Transverse colon (tissue), 4 donors: ENCODE measurements around the gene ANKFN1. TPM values are rescaled to one million over a fixed set of nuclear protein-coding genes. Genes with fewer than 3 reads are reported as not detected.

Experiments
- DNase-seq: peaks from one replicate; pipeline ENCODE4 v3.0.0-alpha.2; 2019
- H3K27ac ChIP-seq, 4 donors: fragments of 200-600 bp; sonication (generic); 2 replicates each; pipeline ENCODE4 v1.5.1; 2016 to 2018; ENCODE audit warnings: inconsistent platforms in 4 of 4
- H3K27me3 ChIP-seq: fragments of 200-600 bp; sonication (generic); 2 replicates; pipeline ENCODE4 v1.5.1; 2017; ENCODE audit warnings: inconsistent platforms
- H3K36me3 ChIP-seq, 4 donors: fragments of 200-600 bp; sonication (generic); 2 replicates each; pipeline ENCODE4 v1.5.1; 2017 to 2019; ENCODE audit warnings: inconsistent platforms in 4 of 4
- H3K4me1 ChIP-seq, 4 donors: fragments of 200-600 bp; sonication (generic); 2 replicates each; pipeline ENCODE4 v1.5.1; 2017 to 2020; ENCODE audit warnings: inconsistent platforms in 4 of 4
- H3K4me3 ChIP-seq, 4 donors: fragments of 200-600 bp; sonication (generic); 1 replicate in 1 of 4; 2 replicates in 3 of 4; pipeline versions ENCODE4 v1.5.1 to v1.6.1; 2017 to 2019; ENCODE audit warnings: inconsistent platforms in 4 of 4
- H3K9me3 ChIP-seq, 2 donors: fragments of 200-600 bp; sonication (generic); 2 replicates each; pipeline ENCODE4 v1.5.1; 2017 to 2019; ENCODE audit warnings: inconsistent platforms in 2 of 2
- CTCF ChIP-seq, 5 experiments: fragments of 200-600 bp in 3 of 5; fragments of 450-650 bp in 2 of 5; sonication (generic) in 3 of 5; IDR thresholded peaks; 1 replicate in 2 of 5; 2 replicates in 3 of 5; pipeline ENCODE4 v1.5.1; 2016 to 2017; ENCODE audit warnings: antibody characterized with exemption in 5 of 5, inconsistent platforms in 3 of 5, mild to moderate bottlenecking in 2 of 5, moderate library complexity in 1 of 5
- EP300 ChIP-seq: sonication (generic); formaldehyde crosslinking; IDR thresholded peaks from one replicate; pipeline ENCODE4 v1.6.1; 2017; ENCODE audit warnings: antibody characterized with exemption, low read depth
- POLR2A ChIP-seq: fragments of 450-650 bp; IDR thresholded peaks from one replicate; pipeline ENCODE4 v1.6.1; 2016; ENCODE audit warnings: antibody characterized with exemption, mild to moderate bottlenecking, moderate library complexity
- POLR2AphosphoS5 ChIP-seq, 3 donors: sonication (generic); formaldehyde crosslinking; IDR thresholded peaks; one replicate each; pipeline ENCODE4 v1.6.1; 2016; ENCODE audit warnings: antibody characterized with exemption in 3 of 3
- WGBS, 2 donors: methylation state at CpG; one replicate each; pipeline ENCODE4 v1.1.5; 2018; ENCODE audit warnings: low coverage in 1 of 2; 5-methylcytosine and 5-hydroxymethylcytosine counted together
- in situ Hi-C, 4 donors: fragments of 200-750 bp; cut with MboI; loops; one replicate each; pipeline versions ENCODE4 v1.15.0 to v1.15.1; 2017; ENCODE audit warnings: low sequenced_read_pairs in 3 of 4, low pct_ligation_motif_present in 1 of 4, low pct_unique_long_range_greater_than_20kb in 1 of 4
- intact Hi-C: fragments of 100-400 bp; cut with DNase I; formaldehyde crosslinking; loops from one replicate; pipeline ENCODE4 v1.15.1; 2023; ENCODE audit warnings: low total_unique reads
- total RNA-seq, 4 donors: library from RNA; depleted of rRNA; stranded (reverse); fragments of >200 nt; gene quantifications; one replicate each; pipeline ENCODE4 v1.1.0, GENCODE V29; 2016

The ANKFN1 gene
- total RNA-seq, 4 donors from 2014 or later = 1.2 TPM; not detected in 3

- no peak overlapping the region for H3K4me3 ChIP-seq
- in situ Hi-C loops (loop anchor here in 1 of 4 donors (25.0 kb wide), 1 partner anchor 89 kb away; no protein-coding TSS in a partner anchor), intact Hi-C loops (no loop called here)
- H3K27ac ChIP-seq = no peak overlapping the region
- WGBS, 2 donors = 61 to 75% methylated on average over 1 of the region's 1 CpG
- no peaks in the 10 kb centered on the region for H3K36me3 ChIP-seq
- no peak for DNase-seq
- no peaks in the 10 kb centered on the region for H3K9me3 ChIP-seq
- H3K4me1 ChIP-seq = no peaks in the 10 kb centered on the region
- H3K27me3 ChIP-seq = no peaks in the 10 kb centered on the region
- TF ChIP-seq EP300 (no peak), POLR2AphosphoS5 (IDR thresholded peaks at IDR 0.05) (no peak), POLR2A (no peak), CTCF (IDR thresholded peaks at IDR 0.05) (no peak)
Observed at GRCh38 chr17:56451629-56452028, 298.4 kb downstream of the ANKFN1 start.

DNA sequence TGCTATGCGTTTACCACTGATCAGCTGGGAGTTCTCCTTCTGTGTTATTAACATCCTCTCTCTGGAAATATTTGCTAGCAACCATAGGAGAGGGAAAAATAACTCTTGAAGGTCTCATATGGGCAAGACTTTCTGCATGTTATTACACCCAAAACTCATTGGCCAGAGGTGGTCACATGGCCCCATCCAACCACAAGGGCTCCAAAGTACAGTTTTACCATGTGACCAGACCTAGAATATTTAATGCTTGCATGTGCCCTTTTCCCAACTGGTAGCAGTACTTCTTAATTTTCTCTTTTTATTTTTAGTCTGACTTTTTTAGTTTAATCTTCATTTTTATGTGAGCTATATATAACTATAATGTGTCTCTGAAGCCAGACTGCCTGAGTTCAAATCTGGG lies 299.2 kb downstream of the ANKFN1 start:
- Histone ChIP-seq H3K4me3 (no peak overlapping the region), H3K27me3 (no peaks in the 10 kb centered on the region), H3K4me1 (no peaks in the 10 kb centered on the region), H3K27ac (no peak overlapping the region), H3K9me3 (no peaks in the 10 kb centered on the region), H3K36me3 (no peaks in the 10 kb centered on the region)
- DNase-seq = no peak
- in situ Hi-C loops (loop anchor here in 1 of 4 donors (25.0 kb wide), 1 partner anchor 90 kb away; no protein-coding TSS in a partner anchor), intact Hi-C loops (no loop called here)
- WGBS, 2 donors = 81 to 100% methylated on average over 1 of the region's 1 CpG
- no peak for TF ChIP-seq CTCF (IDR thresholded peaks at IDR 0.05)
- no peak for TF ChIP-seq POLR2A
- TF ChIP-seq EP300 = no peak
- no peak for TF ChIP-seq POLR2AphosphoS5 (IDR thresholded peaks at IDR 0.05)

DNA sequence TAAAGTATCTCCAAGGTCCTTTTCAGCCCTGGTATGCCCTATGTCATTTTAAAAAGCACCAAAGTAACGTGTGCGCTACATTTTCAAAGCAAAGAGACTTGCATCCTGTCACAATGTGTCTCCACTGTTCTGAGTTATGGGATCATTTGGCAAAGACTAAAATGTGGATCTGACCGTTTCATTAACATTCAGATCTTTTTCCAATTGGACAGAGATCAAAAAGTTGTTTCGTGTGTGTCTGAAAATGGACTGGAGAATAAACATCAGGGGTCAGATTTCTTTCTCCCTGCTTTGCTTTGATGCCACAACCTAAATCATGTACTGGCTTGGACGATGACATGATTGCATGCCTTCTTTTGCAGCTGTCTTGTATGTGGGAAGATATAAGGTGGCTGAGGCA lies 304.2 kb downstream of the ANKFN1 start:
- intact Hi-C loops (no loop called here), in situ Hi-C loops (loop anchor here in 1 of 4 donors (25.0 kb wide), 1 partner anchor 95 kb away; no protein-coding TSS in a partner anchor)
- no peak for DNase-seq
- Histone ChIP-seq H3K36me3 (no peaks in the 10 kb centered on the region), H3K4me3 (no peak overlapping the region), H3K27me3 (no peaks in the 10 kb centered on the region), H3K27ac (no peak overlapping the region), H3K9me3 (no peaks in the 10 kb centered on the region), H3K4me1 (no peaks in the 10 kb centered on the region)
- TF ChIP-seq POLR2AphosphoS5 (IDR thresholded peaks at IDR 0.05) (no peak), EP300 (no peak)
- WGBS, 2 donors = 56 to 67% methylated on average over 4 to 5 of the region's 5 CpGs

GRCh38 chr17:56465886-56466285 lies 312.6 kb downstream of the ANKFN1 start:
- TF ChIP-seq EP300 = no peak
- TF ChIP-seq POLR2AphosphoS5 (IDR thresholded peaks at IDR 0.05) = no peak
- TF ChIP-seq CTCF (IDR thresholded peaks at IDR 0.05) = no peak
- no peak for TF ChIP-seq POLR2A
- Histone ChIP-seq H3K4me1 (no peaks in the 10 kb centered on the region), H3K36me3 (no peaks in the 10 kb centered on the region), H3K9me3 (no peaks in the 10 kb centered on the region), H3K27me3 (no peaks in the 10 kb centered on the region), H3K4me3 (no peak overlapping the region), H3K27ac (no peak overlapping the region)
- 72 to 100% methylated on average over 1 of the region's 1 CpG for WGBS, 2 donors
- no peak for DNase-seq
- in situ Hi-C loops = loop anchor here in 1 of 4 donors (25.0 kb wide), 1 partner anchor 104 kb away; no protein-coding TSS in a partner anchor
- intact Hi-C loops = no loop called here

GRCh38 chr17:56468840-56469239 lies 315.6 kb downstream of the ANKFN1 start:
- DNase-seq = no peak
- Histone ChIP-seq H3K27me3 (no peaks in the 10 kb centered on the region), H3K27ac (no peak overlapping the region), H3K9me3 (no peaks in the 10 kb centered on the region), H3K4me1 (no peaks in the 10 kb centered on the region), H3K36me3 (no peaks in the 10 kb centered on the region), H3K4me3 (no peak overlapping the region)
- in situ Hi-C loops (loop anchor here in 1 of 4 donors (25.0 kb wide), 1 partner anchor 107 kb away; no protein-coding TSS in a partner anchor), intact Hi-C loops (no loop called here)
- TF ChIP-seq CTCF (IDR thresholded peaks at IDR 0.05) (no peak), POLR2AphosphoS5 (IDR thresholded peaks at IDR 0.05) (no peak), EP300 (no peak), POLR2A (no peak)
- 63 to 83% methylated on average over 2 of the region's 2 CpGs for WGBS, 2 donors
